A673 (cell line): ENCODE measurements around the gene PROZ. TPM values are rescaled to one million over a fixed set of nuclear protein-coding genes. Genes with fewer than 3 reads are reported as not detected.

ENCODE experiments used
- BruUV-seq: library from RNA; stranded (reverse); fragments of 400-500 nt; replicated peaks from 2 replicates; lab custom pipeline; 2021; lab: Mats Ljungman, UMichigan
- CTCF ChIA-PET: fragments of 300-600 bp; sonication (Branson Sonifier 250); formaldehyde crosslinking; loops from one replicate; lab custom pipeline; 2022; ENCODE audit warnings: antibody characterized with exemption; lab: Charles Lee
- POLR2A ChIA-PET: fragments of 300-600 bp; sonication (Branson Sonifier 250); formaldehyde crosslinking; loops from one replicate; lab custom pipeline; 2022; ENCODE audit warnings: antibody characterized with exemption; ENCODE audit not compliant: low non-redundant PET; lab: Charles Lee
- DNase-seq: peaks from one replicate; pipeline ENCODE4 v3.0.0-alpha.2; 2015; ENCODE audit warnings: low spot score
- H3K27ac ChIP-seq: fragments of 200-600 bp; sonication (generic); 2 replicates; pipeline ENCODE4 v1.5.1; 2016; ENCODE audit warnings: mixed run types, low read depth, mild to moderate bottlenecking, mixed read lengths, antibody characterized with exemption, low read length; ENCODE audit not compliant: poor library complexity, severe bottlenecking
- H3K27me3 ChIP-seq: fragments of 200-600 bp; sonication (generic); replicated peaks from 2 replicates; pipeline ENCODE4 v1.6.1; 2017; ENCODE audit warnings: mixed run types, low read depth, mild to moderate bottlenecking, mixed read lengths, antibody characterized with exemption, low read length; ENCODE audit not compliant: insufficient read depth, poor library complexity
- H3K36me3 ChIP-seq: fragments of 200-600 bp; sonication (generic); 2 replicates; pipeline ENCODE4 v1.6.1; 2016; ENCODE audit warnings: mixed run types, mild to moderate bottlenecking, mixed read lengths, antibody characterized with exemption, low read length; ENCODE audit not compliant: insufficient read depth, poor library complexity, severe bottlenecking
- H3K4me1 ChIP-seq: fragments of 200-600 bp; sonication (generic); 2 replicates; pipeline ENCODE4 v1.6.1; 2017; ENCODE audit warnings: mixed run types, mild to moderate bottlenecking, mixed read lengths, antibody characterized with exemption, low read length; ENCODE audit not compliant: insufficient read depth, poor library complexity, severe bottlenecking
- H3K4me3 ChIP-seq: fragments of 200-600 bp; sonication (generic); 2 replicates; pipeline ENCODE4 v1.5.1; 2016; ENCODE audit warnings: low read depth, mixed run types, mild to moderate bottlenecking, mixed read lengths, low read length; ENCODE audit not compliant: poor library complexity, severe bottlenecking
- H3K9me3 ChIP-seq: fragments of 200-600 bp; sonication (generic); 2 replicates; pipeline ENCODE4 v1.6.1; 2016; ENCODE audit warnings: mixed run types, low read depth, mild to moderate bottlenecking, mixed read lengths, antibody characterized with exemption, low read length; ENCODE audit not compliant: poor library complexity, severe bottlenecking
- CTCF ChIP-seq: fragments of 300-800, 200-600 bp; sonication (generic); conservative IDR thresholded peaks from 2 replicates; pipeline ENCODE4 v1.5.1; 2017; ENCODE audit warnings: low read depth, mild to moderate bottlenecking, antibody characterized with exemption, low read length, moderate library complexity, mixed read lengths
- EZH2 ChIP-seq: fragments of 200-600 bp; sonication (generic); IDR thresholded peaks from 2 replicates; pipeline ENCODE4 v1.6.1; 2017; ENCODE audit warnings: borderline replicate concordance, low read depth, mild to moderate bottlenecking, mixed read lengths, antibody characterized with exemption, low read length; ENCODE audit not compliant: poor library complexity, severe bottlenecking
- intact Hi-C: fragments of 100-400 bp; cut with micrococcal nuclease; formaldehyde crosslinking; loops from one replicate; pipeline ENCODE4 v1.10.0; 2022; ENCODE audit not compliant: unreplicated experiment
- total RNA-seq: library from RNA; stranded (reverse); gene quantifications from 2 replicates; pipeline ENCODE4 v1.2.3, GENCODE V29; 2021

The PROZ gene
- total RNA-seq, 1 experiment from 2014 or later: not detected

GRCh38 chr13:113121183-113121927 is 37.1 kb upstream of the PROZ start:
- ChIA-PET CTCF (no interaction called here), POLR2A (no interaction called here)
- Histone ChIP-seq H3K27me3 (no peaks in the 10 kb centered on the region), H3K9me3 (no peaks in the 10 kb centered on the region), H3K4me3 (no peak overlapping the region), H3K4me1 (no peaks in the 10 kb centered on the region), H3K36me3 (no peaks in the 10 kb centered on the region), H3K27ac (no peak overlapping the region)
- intact Hi-C loops: no loop called here
- no peak for TF ChIP-seq EZH2
- no peak for TF ChIP-seq CTCF
- BruUV-seq: no TSS peak
- no peak for DNase-seq

- Histone ChIP-seq H3K27ac (no peak overlapping the region), H3K4me3 (no peak overlapping the region), H3K9me3 (no peaks in the 10 kb centered on the region), H3K4me1 (no peaks in the 10 kb centered on the region), H3K27me3 (no peaks in the 10 kb centered on the region), H3K36me3 (no peaks in the 10 kb centered on the region)
- no TSS peak for BruUV-seq
- CTCF ChIA-PET: no interaction called here
- intact Hi-C loops: no loop called here
- POLR2A ChIA-PET: no interaction called here
- TF ChIP-seq EZH2 (no peak), CTCF (no peak)
- no peak for DNase-seq
Measured at GRCh38 chr13:113121928-113122471, 36.4 kb upstream of the PROZ start.

- no peaks in the 10 kb centered on the region for H3K4me1 ChIP-seq
- no peak for DNase-seq
- no TSS peak for BruUV-seq
- POLR2A ChIA-PET: no interaction called here
- H3K9me3 ChIP-seq: no peaks in the 10 kb centered on the region
- no peak within 1 kb of the TSS for H3K27ac ChIP-seq
- H3K27me3 ChIP-seq: no peaks in the 10 kb centered on the region
- no peaks in the 10 kb centered on the region for H3K36me3 ChIP-seq
- TF ChIP-seq CTCF: no peak
- no peak for TF ChIP-seq EZH2
- CTCF ChIA-PET: no interaction called here
- no peak within 1 kb of the TSS for H3K4me3 ChIP-seq
- intact Hi-C loops: no loop called here
Measured at GRCh38 chr13:113122550-113123225, 35.8 kb upstream of the PROZ start, which contains the start of gene F10. TSS of gene F10 (plus strand) at chr13:113122799. CDS start at chr13:113122856, 57 bp downstream.
